Measurements from ENCODE around the gene MAPRE3. TPM values are rescaled to one million over a fixed set of nuclear protein-coding genes. Genes with fewer than 3 reads are reported as not detected.
A peak's percentile ranks its signal among the peaks of the same experiment; 100 is the strongest.
"Not testable (repeated sequence)": the region's sequence is repeated elsewhere in the genome, so short reads cannot be mapped to it uniquely, and the experiment has no call there.

MAPRE3 gene
- total and polyA plus RNA-seq, 4 donors, result 21.2 to 200 (median 115) TPM

DNA sequence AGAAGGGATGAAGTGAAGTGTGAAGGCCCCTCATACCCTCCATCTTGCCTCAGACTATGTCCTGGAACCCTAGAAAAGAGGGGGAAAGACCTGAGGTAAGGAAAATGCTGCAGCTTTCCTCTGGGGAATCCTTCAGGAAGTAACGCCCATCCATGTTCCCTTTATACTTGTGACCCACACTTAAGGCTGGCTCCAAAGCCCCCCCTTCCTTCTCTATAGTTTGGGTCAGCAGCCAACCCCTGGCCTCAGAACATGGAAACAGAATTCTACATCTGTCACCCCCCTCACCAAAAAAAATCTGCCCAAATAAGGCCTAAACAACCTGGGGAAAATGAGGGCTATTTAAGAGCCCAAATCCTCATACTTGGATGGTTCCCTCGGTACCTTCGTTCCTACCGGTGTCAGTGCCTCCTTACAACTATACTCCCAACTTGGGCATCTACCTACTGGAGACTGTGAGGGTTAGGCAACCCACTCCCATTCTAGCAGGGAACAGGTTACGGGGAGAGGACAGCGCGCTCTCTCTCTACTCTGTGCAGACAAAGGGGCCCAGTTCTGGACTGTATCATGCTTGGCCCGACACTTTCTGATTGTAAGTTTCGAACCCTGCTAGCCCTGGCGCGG, 100.3 kb downstream of the MAPRE3 start:
- Histone ChIP-seq H3K27ac (ENCODE audit: low read depth, low read length) (peak overlapping the region; percentile 87), H3K4me1 (ENCODE audit: control insufficient read depth, insufficient read depth, low read length) (peaks cover 28% of the 10 kb centered on the region)
- WGBS (ENCODE audit: insufficient coverage), result 8% methylated on average over 11 of the region's 11 CpGs

DNA sequence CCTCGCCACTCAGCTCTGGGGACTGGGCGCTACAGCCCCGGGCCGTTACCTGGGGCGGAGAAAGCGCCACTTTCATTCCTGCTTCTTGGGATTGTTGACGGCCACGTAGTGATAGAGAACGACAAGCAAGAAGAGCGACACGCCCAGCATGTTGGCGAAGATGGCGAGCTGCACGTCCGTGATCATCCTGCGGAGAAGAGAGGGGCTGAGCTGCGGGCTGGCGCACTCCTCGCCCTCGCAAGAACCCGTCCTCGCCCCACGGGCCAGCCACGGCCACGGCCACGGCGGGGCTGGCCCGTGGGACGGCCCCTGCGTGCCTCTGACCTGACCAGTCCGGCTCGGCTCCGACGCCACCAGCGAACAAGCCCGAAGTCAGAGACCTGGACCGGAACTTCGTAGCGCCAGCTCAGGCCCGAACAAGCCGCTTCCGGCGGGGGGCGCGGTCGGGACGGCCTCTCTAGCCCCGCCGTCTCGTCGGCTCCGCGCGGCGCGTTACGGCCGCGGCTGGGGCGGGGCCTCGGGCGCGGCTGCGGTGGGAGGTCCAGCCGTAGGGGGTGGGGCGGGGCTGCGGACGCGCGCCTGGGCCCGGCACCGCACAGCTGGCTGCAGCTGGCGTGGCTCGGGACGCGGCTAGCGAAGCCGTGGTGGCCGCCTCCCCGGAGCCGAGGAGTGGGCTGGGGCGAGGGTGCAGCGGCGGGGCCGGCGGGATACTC, 101.0 kb downstream of the MAPRE3 start, which contains the start of gene OST4:
OST4 (minus strand) TSS at position 378 of the 713 bp plus-strand sequence.
- Histone ChIP-seq H3K27me3 (ENCODE audit: control insufficient read depth, insufficient read depth, low read length) (no peaks in the 10 kb centered on the region), H3K4me3 (ENCODE audit: low read depth, low read length) (peak within 1 kb of the TSS; percentile 89), H3K4me1 (ENCODE audit: control insufficient read depth, insufficient read depth, low read length) (peaks cover 28% of the 10 kb centered on the region), H3K27ac (ENCODE audit: low read depth, low read length) (peak within 1 kb of the TSS; percentile 96), H3K36me3 (ENCODE audit: control insufficient read depth, insufficient read depth, low read length) (peaks cover 32% of the 10 kb centered on the region), H3K9me3 (ENCODE audit: control insufficient read depth, insufficient read depth, low read length) (no peaks in the 10 kb centered on the region)
- WGBS (ENCODE audit: insufficient coverage), result under 1% methylated on average over 84 of the region's 86 CpGs
- peak in 5 of 6 donors; percentile 87 to 98 (median 91) for DNase-seq (ENCODE audit: low read depth in 4 of 6, low spot score in 6 of 6)

More for the DNA sequence above, 100.3 kb downstream of the MAPRE3 start:
- Histone ChIP-seq H3K4me3 (ENCODE audit: low read depth, low read length) (peak overlapping the region; percentile 89), H3K27me3 (ENCODE audit: control insufficient read depth, insufficient read depth, low read length) (no peaks in the 10 kb centered on the region), H3K36me3 (ENCODE audit: control insufficient read depth, insufficient read depth, low read length) (peaks cover 35% of the 10 kb centered on the region), H3K9me3 (ENCODE audit: control insufficient read depth, insufficient read depth, low read length) (no peaks in the 10 kb centered on the region)
- no peak for DNase-seq (ENCODE audit: low read depth in 4 of 6, low spot score in 6 of 6)

DNA sequence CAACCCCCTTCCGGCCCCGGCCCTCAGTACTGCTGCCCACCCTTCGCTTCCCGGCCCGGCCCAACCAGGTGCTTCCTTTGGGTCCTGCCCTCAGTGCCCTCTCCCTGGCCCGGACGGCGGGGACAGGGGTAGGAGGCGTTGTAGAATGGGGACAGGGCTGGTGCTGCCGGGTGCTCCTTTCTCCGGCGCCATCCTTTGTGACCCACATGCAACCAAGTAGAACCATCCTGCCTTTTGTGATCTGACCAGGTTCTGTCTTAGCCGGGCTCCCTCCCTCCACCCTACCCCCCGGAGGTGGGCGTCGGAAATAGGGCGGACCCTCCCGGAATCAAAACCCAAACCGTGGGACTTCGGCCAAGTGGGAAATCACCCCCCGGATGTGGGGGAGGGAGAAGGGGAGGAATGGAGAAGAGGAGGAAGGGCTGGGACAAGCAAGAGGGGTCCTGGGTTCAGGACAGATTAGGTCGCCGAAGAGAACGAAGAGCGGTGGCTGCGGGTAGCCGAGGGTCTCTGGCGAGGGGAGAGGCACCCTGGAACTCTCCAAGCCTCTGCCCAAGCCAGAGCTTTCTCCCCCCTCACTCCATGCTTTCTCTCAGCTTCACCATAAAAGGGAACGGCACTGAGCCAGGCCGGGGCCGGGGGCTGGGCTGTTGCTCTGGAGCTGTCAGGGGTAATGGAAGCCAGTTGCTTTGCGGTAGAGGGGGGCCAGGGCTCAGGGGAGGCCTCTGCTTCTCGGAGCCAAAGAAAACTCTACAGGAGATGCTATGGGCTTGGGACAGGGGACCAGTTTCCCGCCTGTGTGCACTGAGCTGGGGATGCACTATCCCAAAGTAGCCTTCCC, 101.8 kb downstream of the MAPRE3 start:
- peak in 3 of 6 donors; percentile 57 to 89 (median 83) for DNase-seq (ENCODE audit: low read depth in 4 of 6, low spot score in 6 of 6)
- Histone ChIP-seq H3K27me3 (ENCODE audit: control insufficient read depth, insufficient read depth, low read length) (no peaks in the 10 kb centered on the region), H3K36me3 (ENCODE audit: control insufficient read depth, insufficient read depth, low read length) (peaks cover 26% of the 10 kb centered on the region), H3K27ac (ENCODE audit: low read depth, low read length) (peak overlapping the region; percentile 96), H3K4me3 (ENCODE audit: low read depth, low read length) (peak overlapping the region; percentile 83), H3K4me1 (ENCODE audit: control insufficient read depth, insufficient read depth, low read length) (peaks cover 28% of the 10 kb centered on the region), H3K9me3 (ENCODE audit: control insufficient read depth, insufficient read depth, low read length) (no peaks in the 10 kb centered on the region)
- 1% methylated on average over 20 of the region's 34 CpGs for WGBS (ENCODE audit: insufficient coverage)

DNA sequence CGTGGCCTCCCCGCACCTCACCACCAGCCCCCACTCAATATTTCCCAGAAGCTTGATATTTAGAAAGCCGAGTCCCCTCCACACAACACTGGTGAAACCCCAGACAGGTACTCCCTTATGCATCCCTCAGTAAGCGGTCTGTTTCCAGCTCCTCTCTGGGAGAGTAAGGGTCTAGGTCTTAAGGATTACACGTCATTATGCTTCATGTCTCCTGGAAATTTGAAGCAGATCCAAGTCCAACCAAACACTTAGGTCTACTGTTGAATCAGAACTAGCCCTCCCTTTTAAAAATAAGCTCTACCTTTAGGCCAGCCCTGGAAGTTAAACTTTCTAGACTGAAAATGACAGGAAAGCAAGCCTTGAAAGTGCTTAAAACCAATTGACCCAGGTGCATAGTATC, 102.5 kb downstream of the MAPRE3 start:
- Histone ChIP-seq H3K4me1 (ENCODE audit: control insufficient read depth, insufficient read depth, low read length) (peaks cover 28% of the 10 kb centered on the region), H3K4me3 (ENCODE audit: low read depth, low read length) (no peak overlapping the region)
- peak in 1 of 6 donors; percentile 20 for DNase-seq (ENCODE audit: low read depth in 4 of 6, low spot score in 6 of 6)

DNA sequence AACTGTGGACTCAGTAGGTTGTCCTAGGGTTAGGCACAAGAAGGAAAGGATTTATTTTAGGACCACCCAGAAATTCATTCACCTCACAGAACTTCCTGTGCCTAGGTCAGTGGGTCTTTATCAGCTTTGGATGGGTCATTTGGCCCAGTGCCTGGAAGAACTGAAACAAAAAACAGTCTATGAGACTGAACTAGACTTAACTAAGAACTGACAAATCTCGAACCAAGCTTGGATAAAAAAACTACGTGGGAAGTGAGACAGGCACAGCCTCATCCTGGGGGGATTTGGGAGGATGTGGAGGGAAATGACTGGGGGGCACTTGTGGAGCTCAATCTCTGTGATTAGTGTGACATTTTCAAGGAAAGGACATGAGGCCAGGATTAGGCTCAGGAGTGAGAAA, 103.3 kb downstream of the MAPRE3 start:
- Histone ChIP-seq H3K4me3 (ENCODE audit: low read depth, low read length) (no peak overlapping the region), H3K36me3 (ENCODE audit: control insufficient read depth, insufficient read depth, low read length) (peaks cover 14% of the 10 kb centered on the region), H3K27ac (ENCODE audit: low read depth, low read length) (no peak overlapping the region), H3K27me3 (ENCODE audit: control insufficient read depth, insufficient read depth, low read length) (peaks cover 2% of the 10 kb centered on the region), H3K9me3 (ENCODE audit: control insufficient read depth, insufficient read depth, low read length) (no peaks in the 10 kb centered on the region), H3K4me1 (ENCODE audit: control insufficient read depth, insufficient read depth, low read length) (peaks cover 34% of the 10 kb centered on the region)
- WGBS (ENCODE audit: insufficient coverage), result 57% methylated on average over 1 of the region's 2 CpGs
- DNase-seq (ENCODE audit: low read depth in 4 of 6, low spot score in 6 of 6), result no peak

More for the DNA sequence above, 102.5 kb downstream of the MAPRE3 start:
- H3K27ac ChIP-seq (ENCODE audit: low read depth, low read length), result peak overlapping the region; percentile 96
- no peaks in the 10 kb centered on the region for H3K27me3 ChIP-seq (ENCODE audit: control insufficient read depth, insufficient read depth, low read length)
- peaks cover 21% of the 10 kb centered on the region for H3K36me3 ChIP-seq (ENCODE audit: control insufficient read depth, insufficient read depth, low read length)
- 25% methylated on average over 3 of the region's 5 CpGs for WGBS (ENCODE audit: insufficient coverage)
- no peaks in the 10 kb centered on the region for H3K9me3 ChIP-seq (ENCODE audit: control insufficient read depth, insufficient read depth, low read length)

DNA sequence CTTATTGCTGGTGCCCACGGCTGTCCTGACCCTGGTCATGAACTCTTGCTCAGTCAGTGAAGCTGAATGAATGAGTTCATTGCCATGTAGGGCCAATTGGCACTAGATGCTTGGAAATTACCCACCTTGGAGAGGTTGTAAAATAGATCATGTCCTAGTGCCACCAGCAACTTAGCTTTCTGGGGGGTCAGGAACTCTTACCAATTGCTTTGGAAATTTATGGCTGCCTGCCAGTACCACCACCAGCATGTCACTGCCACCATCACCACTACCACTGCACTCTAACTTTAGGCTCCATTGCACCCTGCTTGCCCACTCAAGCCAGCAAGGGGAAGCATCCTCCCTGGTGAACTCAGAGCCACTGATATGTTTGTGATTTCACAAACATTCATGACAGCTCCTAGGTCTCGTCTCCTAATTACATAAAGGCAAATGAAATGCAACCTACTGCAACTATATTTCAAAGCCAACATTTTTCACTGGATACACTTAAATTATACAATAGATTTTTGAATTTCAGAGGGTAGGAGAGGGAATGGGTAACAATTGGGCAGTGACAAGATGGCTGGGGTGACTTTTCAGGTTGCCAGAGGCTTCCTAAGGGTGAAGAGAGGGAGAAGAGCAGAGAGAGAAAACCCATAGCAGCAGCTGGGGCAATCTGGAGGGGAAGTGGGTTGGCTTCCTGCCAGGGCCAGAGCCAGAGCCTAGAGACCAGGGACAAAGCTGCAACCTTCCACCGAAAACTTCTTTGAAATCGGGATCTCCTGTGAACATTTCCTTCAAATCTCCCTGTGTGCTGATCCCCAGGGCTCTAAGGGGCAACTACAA, 104.5 kb downstream of the MAPRE3 start:
- no peak for DNase-seq (ENCODE audit: low read depth in 4 of 6, low spot score in 6 of 6)
- no peak overlapping the region for H3K4me3 ChIP-seq (ENCODE audit: low read depth, low read length)
- H3K4me1 ChIP-seq (ENCODE audit: control insufficient read depth, insufficient read depth, low read length), result peaks cover 38% of the 10 kb centered on the region
- WGBS (ENCODE audit: insufficient coverage), result 60% methylated on average over 3 of the region's 4 CpGs
- H3K27me3 ChIP-seq (ENCODE audit: control insufficient read depth, insufficient read depth, low read length), result peaks cover 2% of the 10 kb centered on the region
- no peaks in the 10 kb centered on the region for H3K9me3 ChIP-seq (ENCODE audit: control insufficient read depth, insufficient read depth, low read length)
- no peak overlapping the region for H3K27ac ChIP-seq (ENCODE audit: low read depth, low read length)
- H3K36me3 ChIP-seq (ENCODE audit: control insufficient read depth, insufficient read depth, low read length), result peaks cover 2% of the 10 kb centered on the region

DNA sequence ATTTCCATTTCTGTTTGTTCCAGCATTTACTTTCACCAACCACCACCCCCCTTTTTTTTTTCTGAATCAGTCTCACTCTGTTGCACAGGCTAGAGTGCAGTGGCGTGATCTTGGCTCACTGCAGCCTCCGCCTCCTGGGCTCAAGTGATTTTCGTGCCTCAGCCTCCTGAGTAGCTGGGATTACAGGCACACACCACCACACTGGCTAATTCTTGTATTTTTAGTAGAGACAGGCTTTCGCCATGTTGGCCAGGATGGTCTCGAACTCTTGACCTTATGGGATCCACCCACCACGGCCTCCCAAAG, 105.1 kb downstream of the MAPRE3 start:
- not testable (repeated sequence) for H3K27ac ChIP-seq (ENCODE audit: low read depth, low read length); DNase-seq (ENCODE audit: low read depth in 4 of 6, low spot score in 6 of 6); H3K4me3 ChIP-seq (ENCODE audit: low read depth, low read length); H3K36me3 ChIP-seq (ENCODE audit: control insufficient read depth, insufficient read depth, low read length); H3K9me3 ChIP-seq (ENCODE audit: control insufficient read depth, insufficient read depth, low read length); H3K27me3 ChIP-seq (ENCODE audit: control insufficient read depth, insufficient read depth, low read length)
- H3K4me1 ChIP-seq (ENCODE audit: control insufficient read depth, insufficient read depth, low read length), result peaks cover 39% of the 10 kb centered on the region
- WGBS (ENCODE audit: insufficient coverage), result 100% methylated on average over 1 of the region's 6 CpGs

DNA sequence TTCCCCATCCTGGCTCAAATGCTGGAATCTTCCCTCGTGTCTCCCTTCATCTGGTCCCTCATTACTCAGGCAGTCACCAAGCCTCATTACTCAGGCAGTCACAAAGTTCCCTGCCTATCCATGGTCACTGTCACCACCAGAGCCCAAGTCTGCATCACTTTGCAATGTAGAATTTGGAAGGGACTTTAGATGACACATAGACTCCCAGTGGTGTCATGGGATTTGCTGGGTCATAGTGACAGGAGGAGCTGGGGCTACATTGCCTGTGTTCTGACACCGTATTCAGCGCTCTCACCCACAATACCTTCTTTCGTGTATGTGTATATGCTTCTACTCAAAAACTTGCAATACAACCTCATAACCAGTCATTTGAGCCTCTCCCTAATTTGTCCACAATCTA, 105.9 kb downstream of the MAPRE3 start:
- 88% methylated on average over 4 of the region's 4 CpGs for WGBS (ENCODE audit: insufficient coverage)
- peaks cover 2% of the 10 kb centered on the region for H3K27me3 ChIP-seq (ENCODE audit: control insufficient read depth, insufficient read depth, low read length)
- peaks cover 47% of the 10 kb centered on the region for H3K4me1 ChIP-seq (ENCODE audit: control insufficient read depth, insufficient read depth, low read length)
- no peaks in the 10 kb centered on the region for H3K9me3 ChIP-seq (ENCODE audit: control insufficient read depth, insufficient read depth, low read length)
- no peak for DNase-seq (ENCODE audit: low read depth in 4 of 6, low spot score in 6 of 6)
- H3K36me3 ChIP-seq (ENCODE audit: control insufficient read depth, insufficient read depth, low read length), result no peaks in the 10 kb centered on the region
- no peak overlapping the region for H3K4me3 ChIP-seq (ENCODE audit: low read depth, low read length)
- H3K27ac ChIP-seq (ENCODE audit: low read depth, low read length), result no peak overlapping the region

Measured in spinal cord (tissue), 10 donors.